ENCODE data around the gene GNAL. TPM values are rescaled to one million over a fixed set of nuclear protein-coding genes. Genes with fewer than 3 reads are reported as not detected.
A peak's percentile ranks its signal among the peaks of the same experiment; 100 is the strongest.
"Not testable (repeated sequence)": the region's sequence is repeated elsewhere in the genome, so short reads cannot be mapped to it uniquely, and the experiment has no call there.

GNAL gene
- total RNA-seq (2014; rRNA removed; shearing (Covaris generic)) = 24.5 and 38.9 TPM in 2 replicates

DNA sequence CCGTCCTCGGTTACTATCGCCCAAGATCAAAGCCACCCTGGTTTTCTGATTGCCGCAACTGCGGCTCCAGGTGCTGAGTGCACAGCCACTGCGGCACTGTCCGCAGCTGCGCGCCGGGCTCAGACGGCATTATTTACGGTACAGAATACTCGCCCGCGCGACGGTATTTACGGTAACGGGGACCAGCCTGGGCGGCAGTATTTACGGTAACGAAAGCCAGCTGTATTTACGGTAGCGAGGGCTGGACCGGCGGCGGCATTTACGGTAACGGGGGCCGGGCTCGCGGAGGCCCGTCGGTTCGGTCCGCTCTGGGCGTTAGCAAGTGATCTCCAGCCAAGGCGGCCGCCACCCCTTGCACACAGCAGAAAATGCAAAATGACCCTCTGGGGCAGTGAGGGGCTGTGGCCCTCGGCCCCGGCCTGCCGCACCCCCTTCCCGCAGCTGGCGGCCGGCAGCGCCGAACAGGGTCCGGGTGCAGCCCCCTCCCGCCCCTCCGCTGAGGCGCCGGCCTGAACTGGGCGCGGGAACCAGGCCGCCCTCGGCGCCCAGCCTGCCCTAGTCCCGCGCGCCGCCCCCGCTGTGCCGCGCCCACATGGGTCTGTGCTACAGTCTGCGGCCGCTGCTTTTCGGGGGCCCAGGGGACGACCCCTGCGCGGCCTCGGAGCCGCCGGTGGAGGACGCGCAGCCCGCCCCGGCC is at the start of gene GNAL:
TSS of gene GNAL (plus strand) at position 293 of the 697 bp plus-strand sequence. CDS start at position 593, 300 bp downstream.
- Histone ChIP-seq H3K4me3 (ENCODE audit: insufficient read depth, low read depth, low read length) (peak within 1 kb of the TSS; percentile 77), H3K36me3 (replicated peaks; ENCODE audit: control insufficient read depth, insufficient read depth, low read length) (no peaks in the 10 kb centered on the region), H3K27me3 (ENCODE audit: control insufficient read depth, insufficient read depth, low read length) (peaks cover 12% of the 10 kb centered on the region)
- DNase-seq = peak; percentile 90

DNA sequence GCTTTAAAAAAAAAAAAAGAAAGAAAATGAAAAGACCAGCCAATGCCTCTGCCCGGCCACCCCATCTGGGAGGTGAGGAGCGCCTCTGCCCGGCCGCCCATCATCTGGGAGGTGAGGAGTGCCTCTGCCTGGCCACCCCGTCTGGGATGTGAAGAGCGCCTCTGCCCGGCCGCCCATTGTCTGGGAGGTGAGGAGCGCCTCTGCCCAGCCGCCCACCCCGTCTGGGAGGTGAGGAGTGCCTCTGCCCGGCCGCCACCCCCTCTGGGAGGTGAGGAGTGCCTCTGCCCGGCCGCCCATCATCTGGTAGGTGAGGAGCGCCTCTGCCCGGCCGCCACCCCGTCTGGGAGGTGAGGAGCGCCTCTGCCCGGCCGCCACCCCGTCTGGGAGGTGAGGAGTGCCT is 41.8 kb upstream of the GNAL start:
- DNase-seq; H3K4me3 ChIP-seq (ENCODE audit: insufficient read depth, low read depth, low read length); H3K36me3 ChIP-seq (replicated peaks; ENCODE audit: control insufficient read depth, insufficient read depth, low read length); H3K27me3 ChIP-seq (ENCODE audit: control insufficient read depth, insufficient read depth, low read length): not testable (repeated sequence)

DNA sequence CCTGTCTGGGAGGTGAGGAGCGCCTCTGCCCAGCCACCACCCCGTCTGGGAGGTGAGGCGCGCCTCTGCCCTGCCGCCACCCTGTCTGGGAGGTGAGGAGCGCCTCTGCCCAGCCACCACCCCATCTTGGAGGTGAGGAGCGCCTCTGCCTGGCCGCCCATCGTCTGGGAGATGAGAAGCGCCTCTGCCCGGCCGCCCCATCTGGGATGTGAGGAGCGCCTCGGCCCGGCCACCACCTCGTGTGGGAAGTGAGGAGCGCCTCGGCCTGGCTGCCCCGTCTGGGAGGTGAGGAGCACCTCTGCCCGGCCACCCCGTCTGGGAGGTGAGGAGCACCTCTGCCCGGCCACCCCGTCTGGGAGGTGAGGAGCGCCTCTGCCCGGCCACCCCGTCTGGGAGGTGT is 41.3 kb upstream of the GNAL start:
- not testable (repeated sequence) for H3K4me3 ChIP-seq (ENCODE audit: insufficient read depth, low read depth, low read length); H3K27me3 ChIP-seq (ENCODE audit: control insufficient read depth, insufficient read depth, low read length); H3K36me3 ChIP-seq (replicated peaks; ENCODE audit: control insufficient read depth, insufficient read depth, low read length); DNase-seq

DNA sequence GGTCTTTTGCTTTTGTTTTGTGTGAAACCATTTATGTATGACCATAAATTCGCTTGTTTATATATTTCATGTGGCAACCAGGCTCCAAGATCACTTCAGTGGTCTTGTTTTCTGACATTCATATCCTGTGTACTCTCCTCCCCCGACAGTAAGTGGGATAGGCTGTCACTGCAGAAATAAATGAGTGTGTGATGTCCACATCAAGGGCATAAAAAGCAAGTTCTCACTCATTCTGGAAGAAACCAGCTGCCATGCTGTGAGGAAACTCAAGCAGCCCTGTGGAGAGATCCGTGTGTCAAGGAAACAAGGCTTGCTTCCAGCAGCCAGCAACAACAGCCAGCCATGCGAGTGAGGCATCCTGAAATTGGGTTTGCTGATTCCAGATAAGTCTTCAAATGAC is 39.2 kb upstream of the GNAL start:
- DNase-seq = no peak
- Histone ChIP-seq H3K27me3 (ENCODE audit: control insufficient read depth, insufficient read depth, low read length) (peaks cover 3% of the 10 kb centered on the region; the same call in 1 of the 2 replicates), H3K4me3 (ENCODE audit: insufficient read depth, low read depth, low read length) (no peak overlapping the region), H3K36me3 (replicated peaks; ENCODE audit: control insufficient read depth, insufficient read depth, low read length) (no peaks in the 10 kb centered on the region)

DNA sequence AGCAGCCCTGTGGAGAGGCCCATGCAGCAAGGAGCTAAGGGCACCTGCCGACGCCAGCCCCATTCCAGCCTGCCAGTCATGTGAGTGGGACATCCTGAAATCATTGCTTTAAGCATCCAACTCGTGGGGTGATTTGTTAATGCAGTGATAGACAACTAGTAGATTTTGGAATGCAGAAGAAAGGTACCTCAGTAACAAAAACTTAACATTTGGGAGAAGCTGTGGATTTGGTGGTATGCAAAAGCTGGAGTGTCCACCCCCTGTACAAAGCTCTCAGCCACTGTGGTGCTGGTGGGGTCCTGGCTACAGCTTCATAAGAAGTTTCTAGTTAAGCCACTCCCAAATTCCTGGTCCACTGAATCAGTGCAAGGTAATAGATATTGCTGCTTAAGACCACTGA is 37.2 kb upstream of the GNAL start:
- Histone ChIP-seq H3K27me3 (ENCODE audit: control insufficient read depth, insufficient read depth, low read length) (peaks cover 5% of the 10 kb centered on the region; the same call in 1 of the 2 replicates), H3K36me3 (replicated peaks; ENCODE audit: control insufficient read depth, insufficient read depth, low read length) (no peaks in the 10 kb centered on the region), H3K4me3 (ENCODE audit: insufficient read depth, low read depth, low read length) (no peak overlapping the region)
- DNase-seq = no peak

DNA sequence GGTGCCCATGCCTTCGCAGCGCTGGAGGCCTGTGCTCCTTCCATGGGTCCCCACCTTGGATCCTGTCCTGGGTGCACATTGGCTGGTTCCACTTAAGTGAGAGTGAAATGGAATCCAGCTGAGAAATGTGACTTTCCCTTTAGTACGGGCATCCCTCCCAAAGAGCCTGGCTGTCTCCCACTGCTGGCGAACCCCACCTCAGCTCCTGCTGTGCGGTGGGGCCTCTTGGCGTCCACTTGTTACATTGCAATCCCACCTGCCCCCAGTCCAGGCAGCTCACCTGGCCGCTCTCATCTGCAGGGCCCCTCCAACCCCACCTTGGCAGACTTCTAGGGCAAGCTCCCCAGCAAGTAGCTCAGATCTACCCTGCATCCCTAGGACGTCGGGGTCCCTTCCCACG is 35.5 kb upstream of the GNAL start:
- Histone ChIP-seq H3K4me3 (ENCODE audit: insufficient read depth, low read depth, low read length) (no peak overlapping the region), H3K27me3 (ENCODE audit: control insufficient read depth, insufficient read depth, low read length) (peaks cover 5% of the 10 kb centered on the region; the same call in 1 of the 2 replicates), H3K36me3 (replicated peaks; ENCODE audit: control insufficient read depth, insufficient read depth, low read length) (no peaks in the 10 kb centered on the region)
- no peak for DNase-seq

DNA sequence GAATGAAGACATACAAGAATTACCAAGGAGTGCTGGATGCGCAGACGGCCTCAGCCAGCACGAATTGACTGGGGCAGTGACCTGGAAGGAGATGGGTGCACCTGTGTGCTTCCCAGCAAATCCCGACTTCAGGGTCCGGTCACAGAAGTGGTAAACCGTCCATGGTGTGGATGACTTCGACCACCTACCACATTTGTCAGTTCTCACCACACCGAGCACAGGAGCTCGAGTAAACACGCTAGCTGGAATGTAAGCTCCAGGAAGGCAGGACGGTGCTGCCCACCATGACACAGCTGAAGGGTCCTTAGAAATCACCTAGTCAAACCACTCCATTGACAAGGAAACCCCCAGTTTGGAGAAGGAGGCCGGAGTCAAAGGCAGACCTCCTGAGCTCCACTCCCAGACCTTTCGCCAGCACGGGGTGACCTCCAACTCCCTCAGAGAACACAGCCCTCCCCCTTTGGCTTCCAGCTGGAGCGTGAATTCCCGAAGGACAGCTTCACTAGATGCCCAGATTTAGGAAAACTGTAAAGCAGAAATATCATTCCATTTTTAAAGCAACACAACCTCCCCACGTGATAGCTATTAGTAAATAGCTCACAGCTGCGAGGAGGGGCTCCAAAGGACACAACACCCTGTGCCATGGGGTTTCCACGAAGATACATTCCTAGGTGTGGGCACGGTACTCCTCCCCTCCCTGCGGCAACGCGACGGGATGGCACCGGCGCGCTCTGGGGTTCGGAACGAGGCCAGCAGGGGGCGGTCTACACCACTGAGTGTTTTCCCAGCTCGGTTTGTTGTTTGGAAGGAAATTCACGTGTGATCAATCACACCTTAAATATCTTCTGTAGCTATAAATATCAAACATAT is 34.1 kb upstream of the GNAL start:
- no peak overlapping the region for H3K4me3 ChIP-seq (ENCODE audit: insufficient read depth, low read depth, low read length)
- H3K27me3 ChIP-seq (ENCODE audit: control insufficient read depth, insufficient read depth, low read length) = peaks cover 5% of the 10 kb centered on the region; the same call in 1 of the 2 replicates
- DNase-seq = peak; percentile 91
- no peaks in the 10 kb centered on the region for H3K36me3 ChIP-seq (replicated peaks; ENCODE audit: control insufficient read depth, insufficient read depth, low read length)

DNA sequence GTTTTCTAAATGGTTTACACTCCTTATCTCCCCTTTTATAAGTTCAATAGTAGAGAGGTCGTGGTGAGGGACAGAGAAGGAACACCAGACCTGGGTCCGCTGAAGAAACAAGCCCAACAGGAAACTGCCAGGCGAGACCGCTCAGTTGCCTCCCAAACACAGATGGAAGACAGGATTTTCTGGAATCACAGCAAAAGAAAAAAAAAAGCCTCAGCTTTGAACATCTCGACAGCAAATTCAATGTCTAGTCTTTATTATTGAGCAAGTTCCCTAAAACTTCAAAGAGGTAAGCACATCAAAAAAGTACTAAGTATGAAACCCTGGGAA is 33.5 kb upstream of the GNAL start:
- DNase-seq = no peak
- no peaks in the 10 kb centered on the region for H3K36me3 ChIP-seq (replicated peaks; ENCODE audit: control insufficient read depth, insufficient read depth, low read length)
- H3K4me3 ChIP-seq (ENCODE audit: insufficient read depth, low read depth, low read length) = no peak overlapping the region
- peaks cover 5% of the 10 kb centered on the region; the same call in 1 of the 2 replicates for H3K27me3 ChIP-seq (ENCODE audit: control insufficient read depth, insufficient read depth, low read length)

DNA sequence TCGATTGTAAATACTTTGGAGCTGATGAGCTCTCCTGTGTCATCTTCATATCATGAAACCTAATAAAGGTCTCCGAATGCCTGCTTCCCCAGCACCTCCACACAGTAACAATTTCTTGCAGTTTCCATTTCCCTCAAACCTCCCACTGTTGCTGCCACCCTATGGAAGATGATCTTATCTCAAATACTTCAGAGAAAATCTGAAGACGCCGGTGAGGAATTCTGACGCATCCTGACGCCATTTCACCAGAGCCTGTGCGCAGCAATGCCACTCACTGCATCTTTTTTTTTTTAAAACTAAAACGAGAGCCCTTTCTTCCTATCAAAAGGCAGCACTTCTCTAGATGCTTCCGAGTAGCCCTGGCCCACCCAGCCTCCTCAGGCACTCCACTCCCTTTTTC is 31.9 kb upstream of the GNAL start:
- Histone ChIP-seq H3K27me3 (ENCODE audit: control insufficient read depth, insufficient read depth, low read length) (peaks cover 5% of the 10 kb centered on the region; the same call in 1 of the 2 replicates), H3K36me3 (replicated peaks; ENCODE audit: control insufficient read depth, insufficient read depth, low read length) (no peaks in the 10 kb centered on the region), H3K4me3 (ENCODE audit: insufficient read depth, low read depth, low read length) (no peak overlapping the region)
- no peak for DNase-seq

DNA sequence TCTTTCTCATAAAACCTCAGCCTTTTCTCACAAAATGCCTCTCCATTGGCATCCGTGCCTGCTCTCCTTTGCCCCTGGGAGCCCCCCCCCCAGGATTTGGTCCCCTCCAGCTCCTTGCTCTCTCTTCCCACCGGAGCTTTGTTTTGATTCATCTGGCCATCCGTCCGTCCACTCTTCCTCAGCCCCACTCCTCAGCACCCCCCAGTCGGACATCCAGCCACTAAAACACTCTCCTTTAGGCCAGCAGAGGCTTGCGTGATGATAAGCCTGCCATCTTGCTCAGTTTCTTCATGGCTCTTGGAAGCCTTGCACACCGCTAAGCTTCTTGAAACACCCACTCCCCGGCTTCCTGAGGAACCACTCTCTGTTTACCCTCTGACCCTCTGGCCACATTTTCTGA is 31.5 kb upstream of the GNAL start:
- no peak for DNase-seq
- H3K36me3 ChIP-seq (replicated peaks; ENCODE audit: control insufficient read depth, insufficient read depth, low read length) = no peaks in the 10 kb centered on the region
- H3K27me3 ChIP-seq (ENCODE audit: control insufficient read depth, insufficient read depth, low read length) = peaks cover 5% of the 10 kb centered on the region; the same call in 1 of the 2 replicates
- no peak overlapping the region for H3K4me3 ChIP-seq (ENCODE audit: insufficient read depth, low read depth, low read length)

DNA sequence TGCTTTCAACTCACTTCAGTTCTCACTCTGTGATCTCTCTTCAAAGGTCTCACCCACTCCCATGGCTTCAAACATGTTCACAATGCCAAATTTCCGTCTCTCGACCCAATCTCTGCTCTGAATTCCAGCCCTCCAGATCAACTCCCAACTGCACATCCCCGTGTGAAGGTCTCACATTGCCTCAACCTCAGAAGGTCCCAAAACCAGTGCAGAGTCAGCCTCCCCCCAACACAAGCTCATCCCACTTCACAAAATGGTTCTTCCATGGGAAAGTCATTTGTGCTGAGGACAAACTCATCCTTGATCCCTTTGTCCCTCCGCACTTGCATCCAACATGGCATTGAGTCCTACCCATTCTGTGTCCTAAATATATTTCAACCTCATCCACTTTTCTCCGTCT is 31.0 kb upstream of the GNAL start:
- H3K36me3 ChIP-seq (replicated peaks; ENCODE audit: control insufficient read depth, insufficient read depth, low read length) = no peaks in the 10 kb centered on the region
- H3K27me3 ChIP-seq (ENCODE audit: control insufficient read depth, insufficient read depth, low read length) = peaks cover 5% of the 10 kb centered on the region; the same call in 1 of the 2 replicates
- DNase-seq = no peak
- no peak overlapping the region for H3K4me3 ChIP-seq (ENCODE audit: insufficient read depth, low read depth, low read length)

DNA sequence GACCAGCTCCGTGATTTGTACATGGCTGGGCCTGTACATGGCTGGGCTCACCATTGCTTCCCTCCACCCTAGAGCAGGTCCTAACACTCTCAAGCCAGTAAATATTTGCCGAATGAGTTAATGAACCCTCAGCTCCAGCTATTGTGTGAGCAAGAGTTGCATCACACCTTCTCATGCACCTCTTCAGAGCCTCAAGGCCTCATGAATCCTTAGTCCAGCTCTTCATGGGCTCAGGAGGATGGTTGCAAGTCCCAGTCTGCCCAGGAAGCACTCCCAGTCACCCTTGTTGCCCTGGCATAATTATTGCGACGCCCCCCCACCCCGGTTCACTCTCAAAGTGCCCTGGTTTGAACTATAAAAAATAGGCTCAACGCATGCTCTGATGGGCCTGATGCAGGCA is 30.1 kb upstream of the GNAL start:
- DNase-seq = no peak
- no peaks in the 10 kb centered on the region for H3K36me3 ChIP-seq (replicated peaks; ENCODE audit: control insufficient read depth, insufficient read depth, low read length)
- H3K27me3 ChIP-seq (ENCODE audit: control insufficient read depth, insufficient read depth, low read length) = peaks cover 5% of the 10 kb centered on the region; the same call in 1 of the 2 replicates
- H3K4me3 ChIP-seq (ENCODE audit: insufficient read depth, low read depth, low read length) = no peak overlapping the region

DNA sequence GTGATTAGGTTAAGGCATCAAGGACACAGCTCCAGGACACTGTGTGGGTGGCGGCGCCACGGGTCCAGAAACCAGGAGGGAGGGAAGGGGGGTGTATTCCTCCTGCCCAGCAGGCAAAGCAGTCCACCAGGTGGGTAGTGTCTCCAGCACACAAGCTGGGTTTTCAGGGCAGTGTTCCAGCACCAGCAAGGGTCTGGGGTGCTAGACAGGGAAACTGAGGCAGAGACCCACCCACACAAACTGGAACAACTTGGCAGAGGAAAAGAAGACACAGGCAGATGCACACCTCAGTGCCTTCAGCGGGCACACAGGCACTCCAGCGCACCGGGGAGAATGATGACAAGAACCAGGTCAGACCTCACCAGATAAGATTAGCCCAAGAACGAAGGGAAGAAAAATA is 28.4 kb upstream of the GNAL start:
- H3K27me3 ChIP-seq (ENCODE audit: control insufficient read depth, insufficient read depth, low read length) = no peaks in the 10 kb centered on the region
- H3K4me3 ChIP-seq (ENCODE audit: insufficient read depth, low read depth, low read length) = no peak overlapping the region
- no peak for DNase-seq
- H3K36me3 ChIP-seq (replicated peaks; ENCODE audit: control insufficient read depth, insufficient read depth, low read length) = no peaks in the 10 kb centered on the region

DNA sequence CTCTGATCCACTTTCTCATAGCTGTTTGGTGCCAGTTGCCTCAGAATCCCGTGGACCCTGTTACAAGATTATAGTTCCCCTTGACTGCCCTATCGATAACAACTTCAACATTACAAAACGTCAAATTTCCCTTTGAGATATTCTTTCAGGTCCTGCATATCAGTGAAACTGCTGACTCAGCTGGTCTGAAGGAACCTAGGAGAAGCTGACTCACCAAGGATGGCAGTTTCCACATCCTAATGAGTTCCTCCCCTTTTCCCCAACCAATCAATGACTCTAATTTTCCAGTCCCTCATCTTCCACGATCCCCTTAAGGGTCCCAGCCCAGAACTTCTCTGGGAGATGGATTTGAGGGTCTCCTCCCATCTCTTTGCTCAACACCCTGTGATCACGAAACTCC is 27.6 kb upstream of the GNAL start:
- H3K36me3 ChIP-seq (replicated peaks; ENCODE audit: control insufficient read depth, insufficient read depth, low read length) = no peaks in the 10 kb centered on the region
- H3K4me3 ChIP-seq (ENCODE audit: insufficient read depth, low read depth, low read length) = no peak overlapping the region
- no peaks in the 10 kb centered on the region for H3K27me3 ChIP-seq (ENCODE audit: control insufficient read depth, insufficient read depth, low read length)
- DNase-seq = no peak

DNA sequence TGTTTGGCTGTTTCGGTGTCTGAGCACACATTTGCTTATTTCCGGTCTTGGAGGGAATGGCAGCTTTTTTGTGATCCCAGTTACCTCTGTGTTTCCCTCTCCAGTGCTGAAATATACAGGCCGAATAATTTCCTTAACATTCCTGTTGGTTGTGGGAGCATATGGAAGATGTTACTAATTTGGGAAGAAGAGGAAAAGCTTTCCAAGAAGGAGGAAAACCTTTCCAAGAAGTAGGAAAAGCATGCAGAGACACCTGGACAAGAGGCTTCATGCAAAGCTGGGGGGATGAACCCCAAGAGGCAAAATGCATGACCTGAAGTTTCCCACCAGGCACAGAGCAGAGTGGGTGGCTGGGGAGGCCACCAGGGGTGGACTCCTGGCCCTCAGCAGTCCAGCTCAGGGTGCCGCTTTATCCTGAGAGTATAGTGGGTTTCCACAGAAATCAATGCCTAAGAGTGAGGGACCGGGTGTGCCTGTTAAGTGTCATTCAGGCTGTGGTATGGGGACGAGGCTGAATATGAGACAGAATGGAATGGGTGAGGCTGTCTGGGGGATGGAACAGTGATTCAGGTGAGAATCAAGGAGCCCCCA is 25.5 kb upstream of the GNAL start:
- Histone ChIP-seq H3K4me3 (ENCODE audit: insufficient read depth, low read depth, low read length) (no peak overlapping the region), H3K36me3 (replicated peaks; ENCODE audit: control insufficient read depth, insufficient read depth, low read length) (no peaks in the 10 kb centered on the region), H3K27me3 (ENCODE audit: control insufficient read depth, insufficient read depth, low read length) (no peaks in the 10 kb centered on the region)
- no peak for DNase-seq

All from H7 (cell line).